ENCODE measurements around the gene CPNE2.
"Not testable (repeated sequence)": the region's sequence is repeated elsewhere in the genome, so short reads cannot be mapped to it uniquely, and the experiment has no call there.

CPNE2 gene

DNA sequence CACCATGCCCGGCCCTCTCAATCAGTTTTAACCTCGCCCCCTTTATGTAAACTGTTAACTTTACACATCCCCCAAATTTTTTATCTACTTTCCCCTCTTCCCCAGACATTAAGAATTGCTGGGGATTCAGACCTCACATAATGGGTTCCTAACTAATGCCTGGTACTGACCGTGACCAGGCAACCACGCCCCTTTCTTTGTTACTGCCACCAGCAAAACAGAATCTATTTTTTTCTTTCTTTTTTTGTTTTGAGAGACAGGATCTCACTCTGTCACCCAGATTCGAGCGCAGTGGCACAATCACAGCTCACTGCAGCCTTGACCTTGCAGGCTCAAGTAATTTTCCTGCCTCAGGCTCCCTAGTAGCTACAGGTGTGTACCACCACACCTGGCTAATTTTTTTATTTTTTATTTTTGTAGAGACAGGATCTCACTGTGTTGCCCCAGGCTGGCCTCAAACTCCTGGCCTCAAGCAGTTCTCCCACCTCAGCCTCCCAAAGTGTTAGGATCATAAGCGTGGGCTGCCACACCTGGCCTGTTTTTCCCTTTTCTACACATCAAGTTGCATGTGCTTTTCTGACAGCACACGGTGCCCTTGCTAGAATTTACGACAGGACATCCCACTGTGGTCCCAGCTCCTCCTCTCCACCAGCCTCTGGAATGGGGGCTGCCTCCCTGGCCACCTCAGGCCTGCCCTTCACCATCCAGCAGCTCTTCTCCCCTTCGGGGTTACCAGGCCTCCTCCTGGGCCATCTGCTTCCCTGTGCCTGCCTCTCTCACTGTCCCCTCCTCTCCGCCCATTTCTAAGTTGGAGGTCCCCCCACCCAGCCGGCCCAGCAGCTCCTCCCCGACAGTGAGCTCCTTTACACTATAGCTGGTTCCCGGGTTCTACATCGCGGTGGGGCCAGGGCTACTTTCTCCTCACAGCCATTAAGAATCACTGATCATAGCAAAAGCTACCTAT lies 10.8 kb downstream of the CPNE2 start:
- DNase-seq = no peak

DNA sequence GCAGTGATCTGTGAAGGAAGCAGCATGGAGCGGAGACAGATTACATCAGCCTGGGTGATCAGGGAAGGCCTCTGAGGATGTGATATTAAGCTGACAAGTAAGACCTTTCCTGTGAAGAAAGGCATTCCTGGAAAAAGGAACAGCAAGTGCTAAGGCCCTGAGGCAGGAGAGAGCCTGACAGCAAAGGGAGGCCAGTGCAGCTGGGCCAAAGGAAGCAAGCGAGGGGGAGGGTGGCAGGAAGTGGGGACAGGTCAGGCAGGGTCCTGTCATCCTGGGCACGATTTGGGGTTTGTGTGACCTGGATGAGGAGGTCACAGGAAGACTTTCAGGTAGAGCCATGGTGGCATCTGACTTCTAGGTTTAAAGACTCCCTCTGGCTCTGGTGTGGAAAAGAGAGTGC lies 12.3 kb downstream of the CPNE2 start:
- no peak for DNase-seq

GRCh38 chr16:57105184-57105583 lies 12.8 kb downstream of the CPNE2 start:
- no peak for DNase-seq

DNA sequence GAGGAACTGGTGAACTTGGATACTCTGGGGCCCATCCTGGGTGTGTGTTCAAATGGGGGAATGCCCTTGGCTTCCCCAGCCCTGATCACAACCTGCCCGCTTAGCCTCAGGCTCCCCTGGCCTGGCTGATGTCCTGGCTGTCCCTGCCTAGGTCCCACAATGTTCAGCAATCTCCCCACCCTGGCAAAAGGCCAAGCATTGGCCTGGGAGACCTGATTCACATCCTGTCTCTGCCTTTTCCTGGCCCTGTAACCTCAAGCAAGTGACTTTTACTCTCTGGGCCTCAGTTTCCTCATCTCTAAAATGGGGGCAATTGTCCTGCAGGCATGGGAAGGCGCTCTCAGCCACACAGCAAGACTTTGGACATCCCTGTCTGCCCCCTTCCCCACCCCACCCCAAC lies 14.4 kb downstream of the CPNE2 start:
- no peak for DNase-seq

DNA sequence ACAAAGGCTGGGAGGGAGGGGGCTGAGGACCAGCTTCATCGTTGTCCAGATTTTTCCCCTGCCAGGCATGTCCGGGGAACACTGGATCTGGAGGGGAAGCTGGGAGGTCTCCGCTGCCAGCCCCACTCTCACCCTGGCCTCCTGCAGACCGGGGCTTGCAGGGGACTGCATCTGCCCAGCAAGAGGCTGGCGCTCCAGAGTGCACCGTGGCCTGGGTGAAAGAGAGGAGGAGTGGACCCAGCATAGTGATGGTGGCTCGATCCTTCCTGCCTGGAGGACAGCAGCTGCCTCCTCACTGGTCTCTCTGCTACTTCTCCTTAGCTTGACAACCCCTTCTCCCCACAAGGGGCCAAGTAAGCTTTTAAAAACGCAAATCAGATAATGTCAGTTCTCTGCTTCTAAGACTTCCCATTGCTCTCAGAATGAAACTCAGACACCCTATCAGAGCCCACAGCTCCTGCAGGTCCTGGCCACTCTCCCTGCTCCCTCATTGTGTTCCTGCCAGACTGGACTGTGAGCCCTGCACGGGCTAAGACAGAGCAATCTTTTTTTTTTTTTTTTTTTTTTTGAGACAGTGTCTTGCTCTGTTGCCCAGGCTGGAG lies 15.0 kb downstream of the CPNE2 start:
- no peak for DNase-seq

DNA sequence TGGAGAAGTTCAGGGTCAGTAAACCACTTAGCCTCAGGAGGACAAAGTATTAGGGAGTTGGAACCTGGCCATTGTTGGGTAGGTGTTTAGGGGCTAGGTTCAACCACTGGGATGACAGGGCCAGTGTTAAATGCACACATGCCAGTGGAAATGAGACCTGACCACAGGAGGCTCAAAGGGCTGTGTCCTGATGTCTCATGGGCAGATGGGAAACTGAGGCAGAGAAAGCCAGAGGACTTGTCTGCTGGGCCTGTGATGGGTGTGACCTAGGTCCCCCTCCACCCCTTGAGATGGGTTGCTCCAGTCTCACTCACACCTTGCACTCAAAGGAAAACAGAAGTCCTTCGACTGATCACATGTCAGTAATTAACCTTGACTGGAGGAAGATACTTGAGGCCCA lies 16.0 kb downstream of the CPNE2 start:
- DNase-seq = no peak

DNA sequence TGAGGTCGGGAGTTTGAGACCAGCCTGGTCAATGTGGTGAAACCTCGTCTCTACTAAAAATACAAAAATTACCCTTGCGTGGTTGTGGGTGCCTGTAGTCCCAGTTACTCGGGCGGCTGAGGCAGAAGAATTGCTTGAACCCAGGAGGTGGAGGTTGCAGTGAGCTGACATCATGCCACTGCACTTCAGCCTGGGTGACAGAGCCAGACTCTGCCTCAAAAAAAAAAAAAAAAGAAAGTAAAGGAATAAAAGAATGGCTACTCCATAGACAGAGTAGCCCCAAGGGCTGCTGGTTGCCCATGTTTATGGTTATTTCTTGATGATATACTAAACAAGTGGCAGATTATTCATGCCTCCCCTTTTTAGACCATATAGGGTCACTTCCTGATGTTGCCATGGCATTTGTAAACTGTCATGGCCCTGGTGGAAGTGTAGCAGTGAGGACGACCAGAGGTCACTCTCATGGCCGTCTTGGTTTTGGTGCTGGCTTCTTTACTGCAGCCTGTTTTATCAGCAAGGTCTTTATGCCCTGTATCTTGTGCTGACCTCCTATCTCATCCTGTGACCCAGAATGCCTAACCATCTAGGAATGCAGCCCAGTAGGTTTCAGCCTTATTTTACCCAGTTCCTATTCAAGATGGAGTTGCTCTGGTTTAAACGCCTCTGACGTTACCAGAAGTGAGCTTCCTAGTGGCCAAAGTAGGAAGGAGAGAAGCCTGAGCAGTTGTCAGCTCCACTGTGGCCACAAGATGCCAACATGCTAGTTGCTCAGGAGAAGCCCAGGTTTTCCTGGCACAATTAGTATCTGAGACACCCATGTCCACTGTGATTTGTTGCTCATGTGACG lies 17.1 kb downstream of the CPNE2 start:
- DNase-seq = not testable (repeated sequence)

- DNase-seq = no peak
These were observed 18.6 kb downstream of the CPNE2 start for GRCh38 chr16:57110937-57111336.

DNA sequence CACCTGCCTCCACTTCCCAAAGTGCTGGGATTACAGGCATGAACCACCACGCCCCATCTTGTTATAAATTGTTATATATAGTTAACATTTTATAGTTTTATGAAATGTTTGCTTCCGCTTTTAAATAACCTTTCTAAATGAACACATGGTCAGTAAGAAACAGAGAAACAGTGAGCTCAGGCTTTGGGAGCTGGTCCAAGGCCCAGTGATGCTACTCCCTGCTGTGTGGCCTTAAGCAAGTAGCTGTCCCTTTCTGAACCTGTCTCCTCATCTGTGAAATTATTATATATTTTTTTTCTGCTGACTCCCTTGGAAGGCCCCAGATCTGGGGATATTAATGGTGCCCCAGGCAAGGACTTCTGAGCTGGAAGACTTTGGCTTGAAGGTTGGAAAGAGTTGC lies 19.0 kb downstream of the CPNE2 start:
- DNase-seq = no peak

DNA sequence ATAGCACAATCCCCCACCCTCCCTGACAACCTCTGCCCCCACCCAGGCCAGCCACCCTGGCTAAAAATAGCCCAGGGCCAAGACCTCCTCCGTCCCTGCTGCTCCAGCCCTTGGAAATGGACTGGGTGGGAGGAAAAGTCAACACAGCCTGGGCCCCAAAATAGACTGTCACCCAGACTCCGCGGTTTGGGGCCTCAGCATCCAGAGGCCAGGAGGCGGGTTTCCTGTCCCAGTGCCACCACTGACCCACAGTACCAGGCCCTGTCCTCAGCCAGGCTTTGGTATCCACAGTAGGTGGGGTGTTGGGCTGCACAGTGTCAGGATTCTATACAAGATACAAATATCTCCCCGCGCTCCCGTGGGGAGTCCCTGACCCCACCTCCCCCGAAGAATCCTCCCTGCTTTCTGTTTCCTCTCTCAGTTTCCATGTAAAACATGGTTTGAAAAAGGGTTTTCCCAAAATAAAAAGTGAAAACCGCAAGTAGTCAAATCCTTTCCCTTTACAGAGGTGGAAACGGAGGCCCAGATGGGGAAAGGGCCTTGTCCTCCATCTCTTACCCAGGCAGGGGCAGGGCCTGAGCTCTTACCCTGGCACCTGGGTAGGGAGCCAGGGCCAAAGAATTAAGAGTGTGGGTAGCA lies 20.1 kb downstream of the CPNE2 start:
- DNase-seq = no peak

GRCh38 chr16:57113042-57113453 lies 20.7 kb downstream of the CPNE2 start:
- no peak for DNase-seq

GRCh38 chr16:57113664-57114063 lies 21.3 kb downstream of the CPNE2 start:
- no peak for DNase-seq

GRCh38 chr16:57115168-57115513 lies 22.8 kb downstream of the CPNE2 start:
- no peak for DNase-seq

DNA sequence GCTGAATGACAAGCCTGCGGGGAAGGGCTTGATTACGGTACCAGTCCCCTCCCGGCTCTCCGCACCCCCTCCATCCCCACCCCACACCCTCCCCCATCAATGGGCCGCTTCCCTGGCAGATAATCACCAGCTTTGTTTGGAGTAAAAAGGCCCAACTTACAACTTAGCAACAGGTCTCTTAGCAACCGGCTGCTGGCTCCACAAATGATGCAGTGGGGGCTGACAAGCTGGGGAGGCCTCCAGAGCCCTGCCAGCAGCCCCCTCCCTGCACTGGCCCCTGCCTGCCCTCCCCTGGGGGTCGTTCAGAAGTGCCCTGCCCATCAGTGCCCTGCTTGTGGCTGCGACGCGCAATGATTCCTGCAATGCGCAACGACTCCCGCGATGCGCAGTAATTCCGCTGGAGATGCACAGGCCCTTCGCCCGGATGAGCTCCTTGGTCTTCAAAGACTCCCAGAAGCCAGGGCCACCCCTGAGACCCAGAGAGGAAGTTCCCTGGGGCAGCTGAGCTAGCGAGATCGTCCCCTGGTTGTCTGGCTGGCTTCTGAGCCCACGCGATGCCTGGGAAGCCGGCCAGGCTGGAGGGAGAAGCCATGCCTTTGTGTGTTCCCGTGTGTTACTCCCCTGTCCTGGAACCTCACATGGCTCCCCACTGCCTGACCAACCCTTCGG lies 23.3 kb downstream of the CPNE2 start:
- no peak for DNase-seq

DNA sequence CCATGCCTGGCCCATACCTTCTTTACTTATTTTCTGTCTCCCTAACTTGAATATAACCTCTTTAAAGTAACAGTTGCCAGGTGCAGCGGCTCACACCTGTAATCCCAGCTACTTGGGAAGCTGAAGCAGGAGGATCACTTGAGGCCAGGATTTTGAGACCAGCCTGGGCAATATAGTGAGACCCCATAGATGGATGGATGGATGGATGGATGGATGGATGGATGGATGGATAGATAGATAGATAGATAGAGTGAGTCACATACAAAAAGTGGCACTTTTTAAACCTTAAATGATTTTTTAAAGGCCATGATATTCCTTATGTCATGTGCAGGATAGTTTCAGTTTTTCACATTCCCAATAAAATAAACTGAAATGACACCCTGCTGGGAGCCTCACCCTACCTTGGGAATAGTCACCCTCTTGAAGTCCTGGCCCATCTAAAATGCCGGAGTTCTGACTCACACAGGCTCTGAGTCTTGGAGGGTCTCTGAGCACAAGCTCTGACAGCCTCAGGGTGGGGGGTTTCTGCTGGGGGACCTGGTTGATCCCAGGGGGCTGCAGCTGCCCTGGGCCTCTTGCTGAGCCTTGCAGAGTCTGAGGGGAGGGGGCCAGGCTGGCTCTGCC lies 26.2 kb downstream of the CPNE2 start:
- DNase-seq = no peak

- DNase-seq = no peak
These were observed 31.0 kb downstream of the CPNE2 start for GRCh38 chr16:57123216-57123973.

DNA sequence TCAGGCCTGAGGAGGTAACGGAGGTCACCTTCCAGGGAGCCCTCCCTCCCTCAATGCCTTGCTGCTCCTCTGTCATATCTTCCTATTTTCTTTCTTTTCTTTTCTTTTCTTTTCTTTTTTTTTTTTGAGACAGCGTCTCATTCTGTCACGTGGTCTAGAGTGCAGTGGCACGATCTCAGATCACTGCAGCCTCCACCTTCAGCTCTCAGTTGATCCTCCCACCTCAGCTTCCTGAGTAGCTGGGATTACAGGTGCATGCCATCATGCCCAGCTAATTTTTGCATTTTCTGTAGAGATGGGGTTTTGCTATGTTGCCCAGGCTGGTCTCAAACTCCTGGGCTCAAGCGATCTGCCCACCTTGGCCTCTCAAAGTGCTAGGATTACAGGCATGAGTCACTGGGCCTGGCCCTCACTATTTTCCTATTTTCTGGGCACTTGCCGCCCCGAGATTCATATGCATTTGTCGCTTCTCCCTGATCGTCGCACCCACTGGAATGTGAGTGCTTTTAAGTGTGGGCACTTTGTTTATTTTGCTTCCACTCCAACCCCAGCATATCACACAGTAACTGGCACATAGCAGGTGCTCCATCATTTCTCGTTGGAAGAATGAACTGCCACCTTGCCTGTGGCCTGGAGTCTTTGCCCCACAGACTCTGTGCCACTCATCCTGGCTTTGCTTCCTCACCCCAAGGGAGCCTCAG lies 31.7 kb downstream of the CPNE2 start:
- no peak for DNase-seq

GRCh38 chr16:57125376-57125775 lies 33.0 kb downstream of the CPNE2 start:
- no peak for DNase-seq

DNA sequence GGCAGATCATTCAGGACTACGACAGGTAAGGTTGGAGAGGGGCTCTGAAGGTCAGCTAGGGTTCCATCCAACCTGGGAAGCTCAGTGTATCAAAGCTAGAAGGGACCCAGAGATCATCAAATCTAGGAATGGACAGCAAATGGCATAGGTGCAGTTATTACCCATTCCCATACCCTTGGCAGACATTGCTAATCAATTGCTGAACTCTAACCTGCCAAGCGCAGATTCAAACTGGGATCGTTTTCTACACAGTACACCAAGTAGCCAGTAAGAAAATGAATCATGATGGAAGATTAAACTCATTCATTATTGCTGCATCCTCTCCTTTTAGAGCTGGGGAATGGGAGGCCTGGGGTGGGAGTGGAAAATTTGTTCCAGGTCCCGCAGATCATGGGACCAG lies 33.6 kb downstream of the CPNE2 start:
- no peak for DNase-seq

DNA sequence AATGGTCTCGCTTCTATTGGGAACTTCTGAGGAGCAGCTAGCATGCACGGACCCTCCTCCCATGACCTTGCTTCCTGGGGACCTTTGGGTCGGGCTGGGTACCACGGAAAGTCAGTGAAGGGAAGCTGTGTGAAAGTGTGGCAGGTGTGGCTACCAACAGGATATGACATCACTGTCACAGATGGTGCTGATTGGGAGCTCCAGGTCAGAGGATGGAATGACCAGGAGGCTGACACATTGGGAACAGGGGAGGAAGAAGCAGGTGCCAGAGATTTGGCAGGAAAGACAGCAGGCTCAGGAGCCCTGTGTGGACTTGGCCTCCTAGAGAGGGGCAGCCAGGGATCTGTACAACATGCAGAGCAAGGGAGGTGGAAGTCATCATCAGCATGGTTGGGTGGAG lies 34.0 kb downstream of the CPNE2 start:
- DNase-seq = no peak
